NT2/D1 (cell line): ENCODE results near the gene STPG2.

Experiments
- SUZ12 ChIP-seq: IDR thresholded peaks from 2 replicates; pipeline ENCODE4 v1.6.1; 2011; ENCODE audit not compliant: insufficient read length, insufficient read depth; ENCODE audit errors: extremely low read depth
- YY1 ChIP-seq: IDR thresholded peaks from 2 replicates; pipeline ENCODE4 v1.6.1; 2011; ENCODE audit not compliant: insufficient read length, insufficient read depth
- ZNF274 ChIP-seq: IDR thresholded peaks from 2 replicates; pipeline ENCODE4 v1.6.1; 2011; ENCODE audit warnings: mild to moderate bottlenecking, low read depth, low read length

GRCh38 chr4:97691111-97691605, 452.1 kb downstream of the STPG2 start:
- TF ChIP-seq ZNF274, result no peak
- TF ChIP-seq YY1, result no peak
- TF ChIP-seq SUZ12, result no peak
